ENCODE data around the gene SPAAR.
"Not testable (repeated sequence)": the region's sequence is repeated elsewhere in the genome, so short reads cannot be mapped to it uniquely, and the experiment has no call there.

The SPAAR gene

GRCh38 chr9:35923927-35924763 is 14.9 kb downstream of the SPAAR start:
- peak; percentile 89 for DNase-seq

- DNase-seq, result no peak
These were observed 19.5 kb downstream of the SPAAR start for GRCh38 chr9:35928591-35929452.

DNA sequence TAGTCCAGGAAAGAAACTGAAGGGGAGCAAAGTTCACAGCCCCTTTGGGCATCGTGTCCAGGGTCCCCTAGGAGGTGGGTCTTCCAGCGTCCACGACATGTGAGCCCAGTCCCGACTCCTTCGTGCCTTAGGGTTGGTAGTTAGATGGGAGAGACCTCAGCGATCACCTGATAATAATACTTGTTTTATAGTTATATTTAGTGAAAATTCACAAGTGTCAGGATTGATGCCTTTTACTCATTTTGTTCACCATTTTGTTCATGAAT is 20.1 kb downstream of the SPAAR start:
- DNase-seq, result no peak

DNA sequence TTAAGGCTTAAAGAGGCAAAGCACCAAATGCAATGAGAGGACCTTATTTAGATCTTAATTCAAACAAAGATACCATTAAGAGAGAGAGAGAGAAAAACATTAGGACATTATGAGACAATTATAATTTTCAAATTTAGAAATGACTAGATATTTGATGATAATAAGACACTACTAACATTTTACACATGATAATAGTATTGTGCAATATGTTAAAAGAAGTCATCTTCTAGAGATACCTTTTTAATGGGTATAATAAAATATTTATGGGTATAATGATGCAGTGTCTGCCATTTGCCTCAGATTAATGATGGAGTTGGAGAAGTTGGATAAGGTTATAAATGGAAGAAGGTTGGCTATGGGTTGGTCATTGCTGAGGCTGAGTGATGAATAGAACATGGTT is 21.2 kb downstream of the SPAAR start:
- no peak for DNase-seq

DNA sequence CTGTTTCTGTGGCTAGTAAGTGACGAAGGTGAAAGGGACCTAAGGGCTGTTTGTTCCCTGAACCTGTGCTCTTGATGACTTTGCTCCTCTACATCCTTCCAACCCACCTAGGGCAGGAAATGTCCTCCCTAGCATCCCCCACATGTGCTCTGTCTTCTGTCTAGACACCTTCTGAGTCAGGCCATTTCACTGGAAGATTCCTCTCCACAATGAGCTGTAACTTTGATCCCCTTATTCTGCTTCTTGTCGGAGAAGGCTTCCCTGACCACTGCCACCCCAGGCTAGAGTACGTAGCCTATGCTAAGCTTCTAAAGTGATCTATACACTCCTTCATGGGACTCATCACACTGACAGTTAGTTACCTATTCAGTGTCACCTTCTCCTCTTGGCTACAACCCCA is 21.7 kb downstream of the SPAAR start:
- DNase-seq, result no peak

DNA sequence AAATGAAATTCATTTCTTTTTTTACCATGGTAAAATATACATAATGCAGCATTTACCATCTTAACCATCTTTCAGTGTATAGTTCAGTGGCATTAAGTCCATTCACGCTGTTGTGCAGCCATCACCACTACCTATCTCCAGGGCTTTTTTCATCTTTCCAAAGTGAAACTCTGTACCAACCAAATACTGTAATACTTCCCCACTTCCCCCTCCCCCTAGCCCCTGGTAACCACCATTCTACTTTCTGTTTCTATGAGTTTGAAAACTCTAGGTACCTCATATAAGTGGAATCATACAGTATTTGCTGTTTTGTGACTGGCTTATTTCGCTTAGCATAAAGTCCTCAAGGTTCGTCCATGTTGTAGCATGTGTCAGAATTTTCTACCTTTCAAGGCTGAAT is 23.4 kb downstream of the SPAAR start:
- DNase-seq, result peak; percentile 37

DNA sequence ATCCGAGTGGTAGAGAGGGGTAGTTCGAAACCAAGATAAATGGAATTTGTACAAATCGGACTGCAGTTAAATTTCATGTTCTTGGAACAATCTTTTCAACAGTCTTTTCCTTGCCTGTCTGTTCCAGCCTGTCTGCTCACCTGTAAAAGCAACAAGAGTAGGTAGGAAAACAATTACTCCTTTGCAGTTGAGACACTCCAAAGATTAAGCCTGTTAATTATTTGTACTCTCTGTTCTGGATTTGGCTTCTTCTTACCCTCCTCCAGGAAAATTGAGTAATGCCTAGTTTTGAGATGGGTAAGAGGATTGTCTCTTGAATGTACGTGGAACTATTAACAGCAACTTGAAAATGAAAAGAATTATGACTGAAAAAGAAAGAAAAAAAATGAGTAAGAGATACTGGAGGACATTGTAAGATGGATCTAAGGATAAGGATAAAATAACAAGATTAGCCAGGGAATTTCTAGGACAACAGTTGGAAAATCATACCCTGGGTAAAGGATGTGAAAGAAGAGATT is 24.3 kb downstream of the SPAAR start:
- DNase-seq, result no peak

- not testable (repeated sequence) for DNase-seq
These were observed 24.8 kb downstream of the SPAAR start for GRCh38 chr9:35934069-35934468.

- DNase-seq, result no peak
These were observed 26.0 kb downstream of the SPAAR start for GRCh38 chr9:35935261-35935660.

GRCh38 chr9:35935755-35936509 is 26.6 kb downstream of the SPAAR start:
- DNase-seq, result no peak

DNA sequence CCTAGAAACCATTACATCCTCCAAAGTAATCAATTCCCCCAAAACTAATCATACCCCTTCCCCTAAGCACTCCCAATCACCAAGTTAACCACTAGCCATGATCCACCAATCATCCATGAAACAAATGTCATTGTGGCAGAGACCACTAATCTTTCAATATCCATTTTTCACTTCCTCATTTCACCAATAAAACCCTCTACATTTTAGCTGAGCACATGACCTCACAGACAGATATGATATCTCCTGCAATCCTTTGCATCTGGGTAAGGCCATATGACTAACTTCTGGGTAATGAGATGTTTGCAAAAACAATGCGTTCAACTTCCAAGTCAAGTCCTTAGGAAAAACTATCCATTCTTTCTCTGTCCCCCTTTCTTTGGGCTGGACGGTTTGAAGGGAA is 27.9 kb downstream of the SPAAR start:
- no peak for DNase-seq

DNA sequence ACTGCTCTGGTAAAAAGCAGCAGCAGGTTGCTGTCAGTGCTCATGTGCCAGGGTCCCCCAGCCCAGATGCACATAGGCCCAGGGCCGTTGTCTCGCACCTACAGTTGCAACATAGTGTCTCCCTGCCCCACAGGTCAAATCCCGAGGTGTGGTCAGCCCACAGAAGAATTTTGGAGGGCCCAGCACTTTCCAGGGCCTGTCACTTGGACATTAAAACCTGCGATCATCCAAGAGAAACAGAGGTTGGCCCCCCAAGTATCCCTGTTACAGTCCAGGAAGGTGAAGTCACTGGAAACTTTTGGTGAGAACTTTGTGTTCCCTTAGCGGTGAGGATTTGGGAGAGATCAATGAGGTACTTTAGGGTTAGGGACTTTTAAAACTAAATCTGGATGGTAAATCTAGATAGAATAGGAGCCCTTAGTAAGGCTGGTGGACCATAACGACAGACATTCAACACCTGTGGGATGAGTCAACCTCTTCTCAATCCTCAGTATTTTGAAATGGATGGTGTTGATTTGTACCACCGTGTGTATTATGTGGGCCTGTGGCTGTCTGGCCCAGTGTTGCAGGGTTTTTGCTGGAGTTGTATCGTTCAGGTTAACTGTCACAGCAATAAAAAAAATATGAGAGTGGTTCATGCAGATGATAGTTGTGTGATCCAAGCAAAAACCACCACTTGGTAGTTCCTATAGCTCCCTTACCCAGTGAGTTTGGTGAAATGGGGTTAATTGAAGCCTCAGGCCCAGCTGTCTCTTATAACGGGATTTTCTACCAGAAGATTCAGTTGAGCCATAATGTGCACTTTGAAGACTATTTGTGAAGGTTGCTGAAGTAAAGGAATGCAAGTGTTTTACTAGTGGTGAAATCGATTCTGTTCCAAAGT is 29.4 kb downstream of the SPAAR start:
- no peak for DNase-seq

DNA sequence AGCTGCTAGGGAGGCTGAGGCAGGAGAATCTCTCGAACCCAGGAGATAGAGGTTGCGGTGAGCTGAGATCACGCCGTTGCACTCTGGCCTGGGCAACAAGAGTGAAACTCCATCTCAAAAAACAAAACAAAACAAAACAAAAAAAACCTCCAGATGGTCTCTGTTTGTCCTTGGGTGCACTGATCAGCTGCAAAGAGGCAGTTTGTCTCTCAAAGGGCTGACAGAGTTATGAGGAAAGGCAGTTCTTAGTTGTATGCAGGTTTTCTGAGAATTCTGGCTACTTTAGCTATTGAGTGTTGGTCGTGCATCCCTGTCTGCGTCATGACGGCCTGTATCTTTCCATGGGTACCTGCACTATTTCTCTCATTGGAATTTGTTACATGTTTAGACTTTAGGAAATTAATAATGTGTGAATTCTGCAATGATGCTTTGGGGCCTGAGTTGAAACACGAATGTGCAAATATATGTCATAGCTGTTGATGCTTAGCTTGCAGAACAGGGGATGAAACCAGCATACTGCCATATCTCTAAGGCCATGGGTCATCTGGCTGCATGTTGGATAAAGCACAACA is 30.5 kb downstream of the SPAAR start:
- DNase-seq, result no peak

DNA sequence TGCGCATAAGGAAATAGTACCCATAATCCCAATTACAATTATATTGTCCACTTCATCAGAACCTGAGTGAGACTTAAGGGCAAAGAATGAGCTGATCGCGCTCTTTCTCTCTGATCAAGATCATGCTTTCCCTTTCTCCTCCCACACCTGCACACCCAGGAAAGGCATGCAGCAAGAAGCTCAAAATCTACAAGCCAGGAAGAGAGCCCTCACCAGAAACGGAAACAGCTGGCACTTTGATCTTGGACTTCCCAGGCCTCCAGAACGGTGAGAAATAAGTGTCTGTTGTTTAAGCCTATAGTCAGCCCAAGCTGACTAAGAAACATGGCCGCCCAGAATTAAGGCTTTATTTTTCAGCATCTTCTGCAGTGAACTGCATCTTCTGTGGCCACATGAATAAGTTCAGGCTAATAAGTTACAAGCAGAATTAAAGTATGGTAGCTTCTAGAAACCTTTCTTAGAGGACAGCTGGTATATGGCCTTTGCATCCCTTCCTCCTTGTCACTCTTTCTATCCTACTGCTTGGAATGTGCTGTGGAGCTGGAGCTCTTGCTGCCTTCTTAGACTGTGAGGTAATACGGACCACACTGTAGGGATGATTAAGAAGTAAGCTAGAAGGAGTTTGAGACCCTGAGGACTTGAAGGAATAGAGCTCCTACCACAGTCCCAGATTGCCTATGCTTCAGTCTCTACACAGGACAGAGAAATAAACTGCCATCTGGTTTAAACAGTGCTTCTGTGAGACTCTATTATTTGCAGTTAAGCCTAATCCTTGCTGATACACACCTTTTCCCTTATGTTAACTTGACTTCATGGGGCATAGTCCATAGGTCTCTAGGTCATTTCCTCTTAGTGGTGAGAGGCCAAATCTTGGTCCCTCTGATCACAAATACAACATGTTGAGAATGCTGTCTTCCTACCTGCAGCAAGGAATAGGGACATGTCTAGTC is 31.4 kb downstream of the SPAAR start:
- peak; percentile 49 for DNase-seq

DNA sequence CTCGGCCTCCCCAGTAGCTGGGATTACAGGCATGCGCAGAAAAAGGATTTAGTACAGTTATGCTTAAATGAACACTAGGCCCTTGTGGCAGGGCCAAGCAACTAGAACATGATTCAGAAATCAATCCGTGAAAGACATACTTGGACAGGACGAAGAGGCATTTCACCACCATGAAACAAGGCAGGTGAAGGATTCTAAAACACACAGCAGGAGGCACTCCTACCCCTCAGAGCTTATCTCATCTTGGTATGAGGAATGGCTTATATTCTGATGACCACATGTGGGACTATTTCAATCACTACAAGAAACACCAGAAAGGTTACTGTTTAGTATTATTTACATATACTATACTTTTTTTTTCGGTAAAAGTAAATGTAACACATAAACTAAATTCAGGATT is 33.0 kb downstream of the SPAAR start:
- DNase-seq, result no peak

DNA sequence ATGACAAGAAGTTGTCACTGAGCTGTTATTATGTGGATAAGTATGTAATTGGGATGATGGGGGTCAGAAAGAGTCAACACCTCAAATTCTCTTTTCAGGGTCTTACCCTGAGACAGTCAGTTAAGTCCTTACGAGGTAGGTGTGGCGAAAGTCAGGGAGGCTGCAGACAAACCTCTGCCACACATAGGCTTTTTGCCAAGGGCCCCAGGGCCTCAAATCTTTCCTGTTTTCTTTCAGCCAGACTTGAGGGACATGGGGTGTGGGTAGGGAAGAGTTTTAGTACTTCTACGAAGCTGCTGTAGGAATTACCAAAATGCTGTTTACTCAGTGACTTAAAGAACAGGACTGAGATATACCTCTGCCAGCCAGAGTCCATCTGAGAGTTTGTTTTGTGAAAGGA is 34.9 kb downstream of the SPAAR start:
- no peak for DNase-seq

DNA sequence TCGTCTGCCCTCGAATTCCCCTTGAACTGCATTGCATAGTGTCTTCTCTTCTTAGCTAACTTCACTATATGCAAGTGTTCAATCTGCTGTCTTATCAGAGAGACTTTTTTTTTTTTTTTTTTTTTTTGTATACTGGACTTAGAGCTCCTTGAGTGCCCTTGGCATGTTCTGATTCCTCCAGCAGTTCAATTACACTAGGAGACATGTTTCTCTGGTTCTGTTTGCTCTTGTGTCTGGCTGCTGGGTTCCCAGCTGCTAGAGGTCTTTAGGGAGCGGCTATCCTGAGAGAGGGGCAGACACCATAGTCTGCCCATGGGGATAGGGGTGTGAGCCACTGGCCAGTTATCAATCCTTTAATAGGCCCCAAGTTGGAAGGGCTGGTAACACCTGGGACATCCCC is 35.6 kb downstream of the SPAAR start:
- DNase-seq, result no peak

- DNase-seq, result peak; percentile 64
These were observed 36.2 kb downstream of the SPAAR start for GRCh38 chr9:35945341-35946018.

DNA sequence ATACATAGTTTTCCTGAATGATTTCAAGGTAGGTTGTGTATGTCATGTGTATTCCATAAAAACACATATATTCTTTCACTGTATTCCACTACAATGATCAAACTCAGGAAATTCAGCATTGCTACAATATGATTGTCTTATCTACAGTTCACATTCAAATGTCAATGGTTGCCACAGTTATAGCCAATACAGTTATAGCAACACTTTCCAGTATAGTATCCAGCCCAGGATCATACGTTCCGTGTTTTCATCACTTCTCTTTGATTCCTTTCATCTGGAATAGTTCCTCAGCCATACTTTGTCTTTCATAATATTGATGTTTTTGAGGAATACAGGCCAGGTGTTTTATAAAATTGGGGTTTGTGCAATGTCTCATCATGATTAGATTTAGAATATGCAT is 39.2 kb downstream of the SPAAR start:
- DNase-seq, result no peak

GRCh38 chr9:35948901-35949318 is 39.6 kb downstream of the SPAAR start:
- DNase-seq, result no peak

All from RPMI8226 (cell line).